Cardiac fibroblast (primary cell): Measurements from ENCODE around the gene SLC5A6.

Experiments
- DNase-seq, 2 donors: peaks; one replicate each; pipeline versions ENCODE4 v3.0.0 to v3.0.0-alpha.2; 2010; ENCODE audit warnings: low read depth in 2 of 2
- H3K4me3 ChIP-seq, 2 donors: replicated peaks in 1 of 2; 1 replicate in 1 of 2; 2 replicates in 1 of 2; pipeline ENCODE4 v1.5.1; 2011; ENCODE audit warnings: low read depth in 2 of 2, low read length in 2 of 2, mild to moderate bottlenecking in 2 of 2, moderate library complexity in 1 of 2
- CTCF ChIP-seq: IDR thresholded peaks from one replicate; pipeline ENCODE4 v1.5.1; 2011; ENCODE audit warnings: low read depth, mild to moderate bottlenecking, low read length, inconsistent platforms

SLC5A6 gene

GRCh38 chr2:27191070-27191829 lies 20.8 kb downstream of the SLC5A6 start:
- H3K4me3 ChIP-seq: no peak overlapping the region
- DNase-seq: peak; percentile 76 to 88
- peak; percentile 68 for TF ChIP-seq CTCF

DNA sequence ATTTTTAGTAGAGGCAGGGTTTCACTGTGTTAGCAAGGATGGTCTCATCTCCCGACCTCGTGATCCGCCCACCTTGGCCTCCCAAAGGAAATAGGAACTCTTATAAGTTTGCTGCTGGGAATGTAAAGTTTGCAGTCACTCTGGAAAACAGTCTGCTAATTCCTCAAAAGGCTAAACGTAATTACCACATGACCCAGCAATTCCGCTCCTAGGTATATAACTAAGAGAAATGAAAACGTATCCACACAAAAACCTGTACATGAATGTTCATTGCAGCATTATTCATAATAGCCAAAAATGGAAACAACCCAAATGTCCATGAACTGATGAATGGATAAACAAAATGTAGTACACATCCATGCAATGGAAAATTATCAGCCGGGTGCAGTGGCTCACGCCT lies 22.1 kb downstream of the SLC5A6 start:
- H3K4me3 ChIP-seq: no peak overlapping the region
- TF ChIP-seq CTCF: no peak
- DNase-seq: no peak

DNA sequence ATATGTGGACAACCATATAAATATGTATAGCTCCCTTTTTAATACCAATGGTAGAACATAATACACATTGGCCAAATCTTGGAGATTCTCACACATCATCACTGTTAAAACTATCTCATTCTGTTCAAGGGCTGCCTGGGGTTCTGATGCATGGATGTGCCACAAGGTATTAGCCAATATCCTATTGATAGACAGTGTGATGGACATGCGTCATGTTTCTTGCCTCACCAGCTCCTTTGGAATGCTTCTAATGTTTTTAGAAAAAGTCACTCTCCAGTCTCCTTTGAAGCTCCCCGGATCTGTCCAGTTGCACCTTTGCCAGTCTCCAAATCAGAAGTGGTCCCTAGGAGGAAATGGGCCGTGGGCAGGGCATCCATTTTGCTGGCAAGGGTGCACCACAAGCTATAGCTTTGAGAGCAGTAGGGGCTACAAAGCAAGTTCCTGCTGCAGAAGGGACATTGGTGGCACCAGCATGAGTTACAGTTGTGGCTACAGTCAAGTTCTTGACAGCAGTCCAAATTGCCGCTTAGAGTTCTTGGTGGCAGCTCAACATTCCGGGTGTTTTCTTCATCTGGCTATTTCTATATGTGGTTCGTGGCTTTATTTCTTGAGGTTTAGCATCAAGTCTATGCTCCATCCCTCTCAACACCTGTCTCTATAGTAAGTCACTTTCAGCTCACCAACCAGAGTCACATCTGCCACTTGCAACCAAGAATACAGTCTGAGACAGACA lies 25.3 kb downstream of the SLC5A6 start:
- H3K4me3 ChIP-seq: no peak overlapping the region
- TF ChIP-seq CTCF: no peak
- DNase-seq: no peak

GRCh38 chr2:27185331-27186026 lies 26.6 kb downstream of the SLC5A6 start:
- no peak for TF ChIP-seq CTCF
- peak; percentile 8 to 84 for DNase-seq
- H3K4me3 ChIP-seq: no peak overlapping the region

GRCh38 chr2:27184115-27184514 lies 28.0 kb downstream of the SLC5A6 start:
- no peak overlapping the region for H3K4me3 ChIP-seq
- no peak for TF ChIP-seq CTCF
- peak in 1 of 2 donors; percentile 66 for DNase-seq

GRCh38 chr2:27182346-27182745 lies 29.7 kb downstream of the SLC5A6 start:
- DNase-seq: peak; percentile 14 to 49
- no peak overlapping the region for H3K4me3 ChIP-seq
- TF ChIP-seq CTCF: no peak
